M059J (cell line): ENCODE measurements around the gene CCDC106. TPM values are rescaled to one million over a fixed set of nuclear protein-coding genes. Genes with fewer than 3 reads are reported as not detected.

Source experiments
- DNase-seq: peaks from one replicate; pipeline ENCODE4 v3.0.0-alpha.2; 2012; ENCODE audit warnings: low read depth
- total RNA-seq: library from RNA; depleted of rRNA; stranded (reverse); fragments of >200 nt; shearing (Covaris generic); gene quantifications from 2 replicates; pipeline ENCODE4 v1.2.3, GENCODE V29; 2014

CCDC106 gene
- total RNA-seq, 1 experiment from 2014 or later, result 4.9 TPM

GRCh38 chr19:55650126-55650557, 2.1 kb downstream of the CCDC106 start:
- DNase-seq, result no peak

DNA sequence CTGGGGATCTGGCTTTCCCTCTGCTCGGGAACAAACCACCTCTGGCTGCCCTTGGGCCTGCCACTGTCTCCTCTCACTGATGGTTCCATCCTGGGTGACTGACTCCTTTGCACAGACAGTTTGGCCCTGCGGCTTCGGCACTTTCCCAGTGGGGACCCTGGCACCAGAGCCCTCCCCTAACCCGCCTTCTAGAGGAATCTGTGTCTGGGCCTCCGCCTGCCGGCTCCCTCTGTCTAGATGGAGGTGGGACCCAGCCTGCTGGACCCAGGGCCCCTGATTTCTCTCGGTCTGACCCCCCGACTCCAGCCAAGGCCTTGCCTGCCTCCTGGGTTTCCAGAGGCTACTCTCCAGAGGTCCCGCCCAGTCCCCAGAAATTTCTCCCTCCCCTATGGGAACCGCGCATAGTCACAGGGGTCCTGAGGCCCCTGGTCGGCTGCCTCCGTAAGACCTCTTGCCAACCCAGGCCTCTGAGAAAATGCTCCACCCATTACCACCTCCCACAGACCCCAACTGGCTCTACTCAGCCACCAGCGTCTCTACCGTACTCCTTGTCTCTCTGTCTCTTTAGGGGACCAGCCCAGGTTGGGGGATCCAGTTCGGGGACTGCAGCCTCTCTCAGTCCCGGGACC, 2.7 kb downstream of the CCDC106 start:
- DNase-seq, result no peak

DNA sequence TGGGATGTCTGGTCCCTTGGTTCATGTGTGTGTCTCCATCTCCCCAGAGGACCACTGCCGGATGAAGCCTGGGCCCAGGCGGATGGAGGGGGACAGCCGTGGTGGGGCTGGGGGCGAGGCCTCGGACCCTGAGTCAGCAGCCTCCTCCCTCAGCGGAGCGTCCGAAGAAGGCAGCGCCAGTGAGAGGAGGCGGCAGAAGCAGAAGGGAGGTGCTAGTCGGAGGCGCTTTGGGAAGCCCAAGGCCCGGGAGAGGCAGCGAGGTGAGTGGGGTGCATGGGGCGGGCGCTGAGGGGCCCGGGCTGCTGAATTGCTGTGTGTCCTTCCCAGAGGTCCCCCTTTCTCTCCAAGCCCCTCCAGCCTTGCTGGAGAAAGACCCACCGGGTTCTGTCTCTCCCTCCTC, 3.2 kb downstream of the CCDC106 start:
- DNase-seq, result no peak

GRCh38 chr19:55652311-55653128, 4.5 kb downstream of the CCDC106 start:
- DNase-seq, result no peak

GRCh38 chr19:55653651-55654322, 5.8 kb downstream of the CCDC106 start:
- peak; percentile 99 for DNase-seq

DNA sequence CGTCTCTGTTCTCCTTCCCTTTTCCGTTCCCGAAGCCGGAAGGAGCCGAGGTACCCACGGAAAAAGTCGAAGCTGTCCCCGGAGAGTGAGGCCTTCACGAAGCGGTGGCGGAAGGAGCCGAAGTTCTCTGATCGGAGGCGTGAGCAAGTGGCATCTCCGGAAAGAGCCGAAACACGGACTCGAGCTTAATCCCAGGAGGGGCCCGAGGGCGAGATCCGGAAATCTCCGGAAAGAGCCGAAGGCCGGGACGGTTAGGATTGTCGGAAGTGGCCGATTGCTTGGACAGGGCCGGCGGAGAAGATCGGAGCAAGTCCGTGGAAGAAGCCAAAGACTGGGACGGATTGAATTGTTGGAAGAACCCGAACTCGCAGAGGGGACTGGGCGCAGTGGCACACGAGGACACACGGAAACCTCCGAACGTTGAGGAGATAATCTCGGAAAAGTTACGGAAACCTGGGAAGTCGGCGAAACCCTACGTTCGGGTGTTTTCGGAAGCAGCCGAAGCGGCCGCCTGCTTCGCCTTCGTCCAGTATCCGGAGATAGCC, 6.4 kb downstream of the CCDC106 start:
- DNase-seq, result peak; percentile 99

DNA sequence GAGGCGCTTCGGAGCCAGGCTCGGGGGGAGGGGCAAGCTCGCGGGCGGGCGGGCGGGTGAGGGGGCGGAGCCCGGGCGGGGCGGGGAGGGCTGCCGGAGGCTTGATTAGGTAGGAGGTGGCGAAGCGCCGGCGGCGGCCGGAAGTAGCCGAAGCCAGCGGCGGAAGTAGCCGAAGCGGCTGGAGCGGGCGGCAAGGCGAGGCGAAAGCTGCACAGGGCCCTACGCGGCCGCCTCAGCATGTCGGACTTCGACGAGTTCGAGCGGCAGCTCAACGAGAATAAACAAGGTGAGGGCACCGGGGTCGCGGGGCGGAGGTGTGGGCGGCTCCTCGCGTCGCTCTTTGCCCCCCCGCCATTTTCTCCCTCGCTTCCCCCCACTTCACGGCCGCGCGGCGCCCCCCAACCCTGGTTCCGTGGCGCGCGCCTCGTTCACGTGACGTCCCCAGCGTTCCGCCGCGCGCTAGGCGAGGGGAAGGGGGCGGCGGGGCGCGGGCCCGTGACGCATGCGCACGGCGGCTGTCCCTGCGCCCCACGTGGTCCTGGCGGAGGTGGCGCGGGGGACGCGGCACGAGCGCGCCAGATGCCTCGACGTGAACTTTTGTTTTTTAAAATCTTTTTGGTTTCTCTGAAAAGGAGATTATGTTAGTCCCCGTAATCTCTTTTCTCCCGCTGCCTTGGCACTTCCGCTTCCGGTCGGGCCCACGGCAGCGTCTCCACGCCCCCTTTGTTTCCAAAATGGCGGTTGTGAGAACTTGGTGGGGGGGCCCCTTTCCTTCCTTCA, 7.0 kb downstream of the CCDC106 start, which contains the start of gene U2AF2:
U2AF2 (plus strand) TSS at position 168 of the 780 bp plus-strand sequence; CDS start at position 238, 70 bp downstream.
- peak; percentile 82 for DNase-seq

- no peak for DNase-seq
Observed at GRCh38 chr19:55655648-55656040, 7.6 kb downstream of the CCDC106 start.

- no peak for DNase-seq
Observed at GRCh38 chr19:55656552-55656951, 8.5 kb downstream of the CCDC106 start.

DNA sequence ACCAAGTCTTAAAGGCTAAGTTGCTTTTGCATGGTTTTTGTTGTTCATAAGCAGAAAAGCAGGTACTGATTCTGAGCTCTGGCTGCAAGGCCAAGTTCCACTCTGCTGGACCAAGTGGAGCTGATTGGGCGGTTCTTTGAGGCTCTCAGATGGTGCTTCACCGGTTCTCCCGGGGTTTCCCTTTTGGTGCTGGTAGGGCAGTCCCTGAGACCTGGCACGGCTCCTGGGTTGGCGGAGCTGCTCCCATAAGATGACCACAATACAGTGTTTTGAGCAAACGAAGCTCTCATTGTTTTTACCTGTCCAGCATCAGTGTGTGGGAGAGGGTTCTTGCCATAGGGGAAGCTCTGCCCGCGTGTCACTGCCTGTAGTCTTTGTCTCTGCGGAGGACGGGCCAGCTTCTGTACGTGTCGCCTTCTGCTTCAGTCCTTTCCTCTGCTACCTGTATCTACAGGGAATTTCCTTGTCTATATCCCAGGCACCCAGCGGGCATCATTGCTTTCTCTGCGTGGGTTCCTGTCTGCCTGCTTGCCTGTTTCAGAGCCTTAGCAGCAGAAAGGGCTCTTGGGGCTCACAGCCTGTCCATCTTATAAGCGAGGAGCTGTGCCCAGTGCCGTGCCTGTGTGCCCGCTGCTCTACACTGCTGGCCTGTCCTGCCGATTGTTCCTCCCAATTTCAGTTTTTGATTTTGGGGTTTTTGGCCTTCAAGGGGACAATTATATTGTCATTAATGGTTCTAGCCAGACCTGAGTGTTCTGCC, 9.2 kb downstream of the CCDC106 start:
- DNase-seq, result no peak

- no peak for DNase-seq
Observed at GRCh38 chr19:55658846-55659459, 10.9 kb downstream of the CCDC106 start.

- DNase-seq, result no peak
Observed at GRCh38 chr19:55659822-55660221, 11.8 kb downstream of the CCDC106 start.

- no peak for DNase-seq
Observed at GRCh38 chr19:55660404-55660803, 12.4 kb downstream of the CCDC106 start.

- no peak for DNase-seq
Observed at GRCh38 chr19:55660991-55661390, 13.0 kb downstream of the CCDC106 start.

DNA sequence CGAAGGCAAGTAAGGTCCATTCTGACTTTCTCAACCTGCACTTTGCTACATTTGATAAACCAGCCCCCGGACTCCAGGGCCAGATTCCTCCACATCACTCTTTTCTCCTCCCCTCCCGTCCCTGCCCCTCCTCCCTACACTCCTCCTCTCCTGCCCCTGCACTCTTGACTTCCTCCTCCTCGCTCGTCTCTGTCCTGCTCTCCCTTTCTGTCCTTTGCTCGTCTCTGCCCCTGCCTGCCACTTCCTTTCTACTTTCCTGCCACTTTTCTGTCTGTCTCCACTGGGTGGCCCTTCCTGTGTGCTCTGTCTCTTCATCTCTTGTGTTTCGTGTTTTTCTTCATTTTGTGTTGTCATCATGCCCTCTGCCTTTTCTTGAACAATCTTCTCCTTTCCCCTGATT, 13.8 kb downstream of the CCDC106 start:
- DNase-seq, result no peak

DNA sequence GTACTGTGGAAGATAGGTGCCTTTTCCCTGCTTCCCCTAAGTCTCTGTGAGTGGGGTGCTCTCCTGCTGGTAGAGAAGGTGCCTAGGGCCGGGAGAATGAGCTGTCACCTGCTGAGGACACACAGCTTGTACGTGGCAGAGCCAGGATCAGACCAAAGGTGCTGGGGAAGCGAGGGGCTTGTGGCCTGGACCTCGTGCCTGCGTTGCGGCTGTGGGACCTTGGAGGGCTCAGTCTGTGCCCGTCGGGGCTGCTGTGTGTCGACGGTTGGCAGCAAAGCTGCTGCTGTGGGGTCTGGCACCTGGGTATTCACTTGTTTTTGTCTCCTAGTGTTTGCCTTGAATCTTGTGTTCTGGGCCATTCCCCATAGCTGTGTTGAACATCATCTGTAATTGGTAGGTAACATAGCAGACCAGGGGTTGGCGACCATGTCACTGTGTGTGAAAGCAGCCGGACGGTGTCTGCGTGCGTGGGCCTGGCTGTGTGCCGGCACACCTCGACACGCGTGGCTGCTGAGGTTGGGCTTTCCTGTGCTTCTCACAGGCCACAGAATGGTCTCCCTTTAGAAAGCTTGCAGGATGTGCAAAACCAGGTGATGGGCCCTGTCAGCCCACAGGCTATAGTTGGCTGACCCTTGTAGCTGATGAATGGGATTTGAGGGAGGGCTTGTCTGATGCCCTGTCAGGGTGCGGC, 16.0 kb downstream of the CCDC106 start:
- DNase-seq, result no peak

DNA sequence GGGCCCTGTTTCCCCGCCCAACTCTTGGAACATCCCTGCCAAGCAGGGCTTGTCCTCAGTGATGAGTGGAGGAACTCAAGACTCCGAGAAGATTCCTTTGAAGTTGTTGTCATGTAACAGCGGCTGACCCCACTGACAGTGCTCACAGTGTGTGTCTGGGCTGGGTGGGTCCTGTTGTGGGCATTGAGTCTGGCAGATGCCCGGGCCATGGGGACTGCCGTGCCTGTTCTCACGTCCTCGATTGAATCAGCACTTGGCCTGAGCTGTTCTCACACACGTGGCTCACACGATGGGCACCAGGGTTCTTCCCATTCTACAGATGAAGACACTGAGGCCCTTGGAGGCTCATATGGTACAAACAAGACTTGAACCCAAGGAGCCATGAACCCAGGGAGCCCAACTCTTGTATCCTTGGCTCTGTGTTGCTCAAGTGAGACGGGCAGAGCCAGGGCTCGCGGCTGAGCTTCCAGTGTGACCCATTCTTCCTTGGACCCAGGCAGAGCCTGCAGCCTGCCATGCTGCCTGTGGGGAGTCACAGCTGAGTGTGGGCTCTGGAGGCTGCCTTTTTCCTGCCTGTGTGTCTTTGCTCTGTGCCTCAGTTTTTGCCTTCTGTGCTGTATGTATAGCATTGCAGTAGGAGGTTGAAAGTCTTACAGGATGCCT, 18.5 kb downstream of the CCDC106 start:
- DNase-seq, result no peak

DNA sequence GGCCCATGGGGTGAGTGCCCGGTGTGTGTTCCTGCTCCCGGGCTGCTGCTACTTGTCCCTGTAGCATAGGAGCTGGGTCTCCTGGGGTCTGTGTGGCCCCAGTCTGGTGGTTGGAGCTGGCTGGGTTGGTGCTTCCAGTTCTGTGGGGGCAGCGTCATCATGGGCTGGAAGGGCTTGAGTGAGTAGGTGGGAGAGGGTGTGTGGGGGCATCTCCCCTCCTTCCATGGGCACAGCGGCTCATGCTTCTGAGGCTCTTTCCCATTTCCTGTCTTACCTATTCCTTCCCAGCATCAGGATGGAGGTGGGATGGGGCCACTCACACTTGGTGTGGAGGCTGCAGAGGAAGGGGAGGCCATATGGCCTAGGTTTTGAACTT, 19.0 kb downstream of the CCDC106 start:
- DNase-seq, result no peak

- DNase-seq, result no peak
Observed at GRCh38 chr19:55667511-55667910, 19.5 kb downstream of the CCDC106 start.
